Daoy (cell line): Measurements from ENCODE around the gene TECPR2. TPM values are rescaled to one million over a fixed set of nuclear protein-coding genes. Genes with fewer than 3 reads are reported as not detected.
"Not testable (repeated sequence)": the region's sequence is repeated elsewhere in the genome, so short reads cannot be mapped to it uniquely, and the experiment has no call there.

Experiments used
- DNase-seq: peaks from one replicate; pipeline ENCODE4 v3.0.0-alpha.2; 2015; ENCODE audit warnings: low read depth
- total RNA-seq: library from RNA; depleted of rRNA; stranded (reverse); fragments of >200 nt; shearing (Covaris generic); gene quantifications from 2 replicates; pipeline ENCODE4 v1.2.3, GENCODE V29; 2014; rRNA removed

The TECPR2 gene, protein sequence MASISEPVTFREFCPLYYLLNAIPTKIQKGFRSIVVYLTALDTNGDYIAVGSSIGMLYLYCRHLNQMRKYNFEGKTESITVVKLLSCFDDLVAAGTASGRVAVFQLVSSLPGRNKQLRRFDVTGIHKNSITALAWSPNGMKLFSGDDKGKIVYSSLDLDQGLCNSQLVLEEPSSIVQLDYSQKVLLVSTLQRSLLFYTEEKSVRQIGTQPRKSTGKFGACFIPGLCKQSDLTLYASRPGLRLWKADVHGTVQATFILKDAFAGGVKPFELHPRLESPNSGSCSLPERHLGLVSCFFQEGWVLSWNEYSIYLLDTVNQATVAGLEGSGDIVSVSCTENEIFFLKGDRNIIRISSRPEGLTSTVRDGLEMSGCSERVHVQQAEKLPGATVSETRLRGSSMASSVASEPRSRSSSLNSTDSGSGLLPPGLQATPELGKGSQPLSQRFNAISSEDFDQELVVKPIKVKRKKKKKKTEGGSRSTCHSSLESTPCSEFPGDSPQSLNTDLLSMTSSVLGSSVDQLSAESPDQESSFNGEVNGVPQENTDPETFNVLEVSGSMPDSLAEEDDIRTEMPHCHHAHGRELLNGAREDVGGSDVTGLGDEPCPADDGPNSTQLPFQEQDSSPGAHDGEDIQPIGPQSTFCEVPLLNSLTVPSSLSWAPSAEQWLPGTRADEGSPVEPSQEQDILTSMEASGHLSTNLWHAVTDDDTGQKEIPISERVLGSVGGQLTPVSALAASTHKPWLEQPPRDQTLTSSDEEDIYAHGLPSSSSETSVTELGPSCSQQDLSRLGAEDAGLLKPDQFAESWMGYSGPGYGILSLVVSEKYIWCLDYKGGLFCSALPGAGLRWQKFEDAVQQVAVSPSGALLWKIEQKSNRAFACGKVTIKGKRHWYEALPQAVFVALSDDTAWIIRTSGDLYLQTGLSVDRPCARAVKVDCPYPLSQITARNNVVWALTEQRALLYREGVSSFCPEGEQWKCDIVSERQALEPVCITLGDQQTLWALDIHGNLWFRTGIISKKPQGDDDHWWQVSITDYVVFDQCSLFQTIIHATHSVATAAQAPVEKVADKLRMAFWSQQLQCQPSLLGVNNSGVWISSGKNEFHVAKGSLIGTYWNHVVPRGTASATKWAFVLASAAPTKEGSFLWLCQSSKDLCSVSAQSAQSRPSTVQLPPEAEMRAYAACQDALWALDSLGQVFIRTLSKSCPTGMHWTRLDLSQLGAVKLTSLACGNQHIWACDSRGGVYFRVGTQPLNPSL (N-terminal part only)
- 8.8 and 15.3 TPM in 2 replicates for total RNA-seq

DNA sequence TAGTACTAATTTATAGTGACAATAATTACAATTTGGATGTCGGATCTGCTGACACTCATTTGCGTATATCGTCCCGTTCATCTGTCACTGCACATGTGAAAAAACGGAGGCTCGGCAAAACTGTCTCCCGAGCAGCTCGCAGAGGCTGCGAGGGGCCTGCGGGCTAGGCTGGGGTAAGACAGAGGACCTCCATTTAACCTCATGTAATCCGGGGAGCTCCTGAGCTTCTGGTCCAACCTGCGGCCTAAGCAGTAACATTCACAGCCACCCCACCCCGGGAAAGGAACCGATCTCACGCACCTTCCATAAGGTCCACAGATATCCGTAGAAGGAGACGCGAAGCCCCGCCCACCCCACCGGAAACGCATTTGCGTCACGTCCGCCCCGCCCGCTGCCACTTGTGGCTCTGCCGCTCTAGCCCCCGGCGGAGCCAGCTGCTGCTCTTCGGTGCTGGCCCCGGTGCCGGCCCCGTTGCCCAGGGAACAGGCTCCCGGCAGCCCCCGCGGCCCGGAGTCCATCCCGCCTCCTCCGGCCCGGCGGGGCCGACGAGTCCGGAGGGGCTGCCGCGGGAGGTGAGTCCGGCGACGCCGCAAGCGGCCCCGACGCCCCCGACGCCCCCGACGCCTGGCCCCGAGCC, at the start of gene TECPR2, which contains the start of gene CINP:
TSS of gene TECPR2 (plus strand) at position 397 of the 637 bp plus-strand sequence. CDS start 13,781 bp downstream, outside the sequence.
TSS of gene CINP (minus strand) at position 346 of the 637 bp plus-strand sequence. CDS start at position 307, 39 bp downstream.
- DNase-seq = peak; percentile 99

DNA sequence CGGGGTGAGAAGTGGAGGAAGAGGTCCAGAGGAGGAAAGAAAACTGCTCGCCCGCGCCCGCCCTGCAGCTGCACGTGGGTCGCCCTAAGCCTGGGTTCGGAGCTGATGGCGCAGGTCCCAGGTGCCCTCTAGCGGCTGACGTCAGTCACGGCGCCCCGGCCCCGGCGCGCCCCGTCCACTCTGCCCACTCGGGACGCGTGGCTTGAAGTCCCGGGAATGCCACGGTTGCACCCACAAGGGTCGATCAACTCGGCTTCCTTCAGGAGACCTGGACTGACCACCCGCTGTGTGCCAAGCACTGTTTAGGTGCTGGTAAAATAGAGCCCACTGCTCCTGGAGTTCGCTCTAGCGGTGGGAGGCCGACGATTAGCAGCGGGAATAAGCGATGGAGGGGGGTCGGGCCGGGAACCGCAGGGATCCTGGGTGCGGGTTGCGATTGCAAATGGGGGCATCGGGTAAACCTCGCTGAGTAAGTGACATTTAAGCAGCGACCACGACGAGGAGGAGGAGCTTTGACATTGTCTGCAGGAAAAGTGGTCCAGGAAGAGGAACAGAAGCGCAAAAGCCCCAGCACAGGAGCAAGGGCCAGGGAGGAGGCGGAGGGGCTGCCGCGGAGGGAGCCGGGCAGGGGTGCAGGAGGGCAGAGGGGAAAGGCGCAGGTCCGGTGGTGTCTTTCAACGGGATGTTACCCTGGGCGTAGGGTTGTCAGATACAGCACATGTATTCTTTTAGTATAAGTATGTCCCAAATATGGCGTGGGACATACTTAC, 48.3 kb upstream of the TECPR2 start:
- peak; percentile 90 for DNase-seq

DNA sequence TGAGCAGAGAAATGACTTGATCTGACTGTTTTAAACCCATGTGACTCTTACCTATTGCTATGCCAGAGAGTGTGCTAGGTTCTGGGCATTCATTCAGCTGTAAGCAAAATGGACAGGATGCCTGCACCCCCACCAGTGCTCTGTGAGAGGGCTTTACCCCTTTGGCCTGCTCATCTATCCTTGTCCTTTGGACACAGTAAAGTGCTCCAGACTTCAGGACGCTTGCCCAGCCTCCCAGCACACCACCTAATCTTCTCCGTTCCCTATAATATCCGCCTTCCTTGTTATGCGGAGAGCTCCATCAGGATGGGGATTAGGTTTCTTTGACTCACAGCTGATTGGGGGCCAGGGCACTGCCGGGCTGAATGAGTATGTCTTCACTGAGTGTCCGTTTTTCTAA, 47.6 kb upstream of the TECPR2 start:
- DNase-seq = peak; percentile 39

DNA sequence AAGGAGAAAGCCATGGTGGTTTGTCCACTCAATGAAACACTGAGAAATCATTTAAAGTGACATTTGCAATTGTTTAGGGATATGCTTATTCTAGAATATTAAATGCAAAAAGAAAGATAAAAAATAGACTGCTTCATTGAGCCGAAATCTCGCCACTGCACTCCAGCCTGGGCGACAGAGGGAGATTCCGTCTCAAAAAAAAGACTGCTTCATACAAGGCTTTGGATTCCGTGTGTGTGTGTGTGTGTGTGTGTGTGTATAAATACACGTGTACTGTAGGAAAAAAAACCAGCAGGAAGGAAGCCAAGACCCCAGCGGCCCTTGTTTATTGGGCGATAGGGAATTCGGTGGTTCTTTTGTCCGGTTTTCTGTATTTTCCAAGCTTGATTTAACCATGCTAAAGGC, 46.4 kb upstream of the TECPR2 start:
- DNase-seq = peak; percentile 68

DNA sequence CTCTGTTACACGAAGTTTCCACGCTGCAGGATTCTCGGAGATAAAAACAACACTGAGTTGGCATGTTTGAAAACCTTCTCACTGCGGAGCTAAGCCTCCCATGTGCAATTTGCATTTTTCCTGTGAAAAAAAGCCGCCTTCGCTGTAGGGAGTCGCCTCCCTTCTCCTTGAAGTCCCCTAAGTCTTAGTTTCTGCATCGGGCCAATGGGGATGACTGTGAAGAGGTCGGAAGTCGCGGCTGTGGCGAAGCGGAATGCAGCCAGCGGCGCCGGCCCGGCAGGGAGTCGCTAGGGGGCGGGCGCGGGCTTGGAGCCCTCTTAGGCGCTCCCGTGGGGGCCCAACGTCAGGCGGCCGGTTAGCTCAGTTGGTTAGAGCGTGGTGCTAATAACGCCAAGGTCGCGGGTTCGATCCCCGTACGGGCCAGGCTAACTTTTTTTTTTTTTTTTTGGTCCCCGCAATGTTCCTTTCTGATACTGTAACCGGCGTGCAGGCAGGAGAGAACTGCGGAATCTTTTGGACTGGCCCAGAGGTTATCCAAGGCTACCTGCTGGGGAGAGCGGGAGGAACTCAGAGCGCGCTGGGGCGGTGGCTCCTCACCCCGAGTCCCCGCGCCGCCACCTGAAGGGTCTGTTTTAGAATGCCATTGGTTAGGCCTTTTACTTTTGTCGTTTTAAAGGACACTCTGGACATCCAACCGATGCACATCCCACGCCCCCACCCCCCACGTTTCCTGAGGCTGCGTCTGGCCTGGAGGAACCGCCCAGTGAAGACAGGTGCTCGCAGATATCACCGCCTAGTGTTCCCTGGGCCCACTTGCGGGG, 45.8 kb upstream of the TECPR2 start:
- DNase-seq = peak; percentile 97

DNA sequence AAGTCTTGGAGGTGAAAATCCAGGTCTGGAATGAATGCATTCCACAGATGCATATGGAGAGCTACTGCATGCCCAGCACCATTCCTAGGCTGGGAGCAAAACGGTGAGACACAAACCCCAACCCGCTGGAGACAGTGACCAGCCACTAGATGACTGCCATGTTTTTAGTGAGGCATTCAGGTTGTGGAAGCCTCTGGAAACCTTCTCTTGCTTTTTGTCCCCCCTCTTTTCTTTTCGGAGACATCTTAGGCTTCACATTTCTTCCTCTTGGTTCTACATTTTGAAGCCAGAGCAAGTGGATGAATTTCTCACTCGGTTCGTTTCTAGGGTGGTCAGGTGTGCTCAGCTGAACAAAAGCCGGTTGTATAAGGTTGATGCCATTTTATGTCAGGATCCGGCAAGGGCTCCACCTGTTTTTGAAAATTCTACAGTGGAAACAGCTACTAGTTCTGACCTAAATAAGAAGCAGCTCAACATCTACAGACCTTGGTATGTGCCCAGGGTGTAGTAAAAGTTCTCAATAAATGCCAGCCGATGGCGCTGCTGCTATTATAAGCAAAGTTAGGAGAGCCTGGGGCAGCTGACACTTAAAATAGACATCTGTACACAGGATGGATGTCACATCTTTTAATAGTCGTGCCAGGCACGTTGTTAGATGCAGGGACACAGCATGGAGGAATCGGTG, 45.0 kb upstream of the TECPR2 start:
- DNase-seq = no peak

DNA sequence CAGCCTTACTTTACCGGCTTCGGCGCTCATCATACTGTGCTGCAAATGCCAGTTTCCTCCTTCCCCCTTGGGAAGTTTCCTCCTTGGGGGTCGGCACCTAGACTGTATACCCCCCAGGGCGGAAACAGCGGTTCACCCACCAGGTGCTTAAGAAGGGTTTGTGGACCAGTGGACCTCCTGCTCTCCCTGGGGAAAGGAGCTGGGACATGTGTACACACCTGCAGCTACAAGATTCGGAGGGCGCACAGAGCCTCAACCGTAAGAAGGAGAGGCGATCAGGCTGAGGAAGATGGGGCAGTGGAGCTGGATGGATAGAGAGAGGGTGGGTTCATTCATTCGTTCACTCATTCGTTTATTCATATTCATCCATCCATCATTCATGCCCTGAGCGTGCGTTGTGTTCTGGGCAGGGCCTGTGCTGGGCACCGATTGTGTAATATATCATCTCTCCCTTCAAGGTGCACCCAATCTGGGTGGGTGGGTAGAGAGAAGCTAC, 43.9 kb upstream of the TECPR2 start:
- DNase-seq = no peak

DNA sequence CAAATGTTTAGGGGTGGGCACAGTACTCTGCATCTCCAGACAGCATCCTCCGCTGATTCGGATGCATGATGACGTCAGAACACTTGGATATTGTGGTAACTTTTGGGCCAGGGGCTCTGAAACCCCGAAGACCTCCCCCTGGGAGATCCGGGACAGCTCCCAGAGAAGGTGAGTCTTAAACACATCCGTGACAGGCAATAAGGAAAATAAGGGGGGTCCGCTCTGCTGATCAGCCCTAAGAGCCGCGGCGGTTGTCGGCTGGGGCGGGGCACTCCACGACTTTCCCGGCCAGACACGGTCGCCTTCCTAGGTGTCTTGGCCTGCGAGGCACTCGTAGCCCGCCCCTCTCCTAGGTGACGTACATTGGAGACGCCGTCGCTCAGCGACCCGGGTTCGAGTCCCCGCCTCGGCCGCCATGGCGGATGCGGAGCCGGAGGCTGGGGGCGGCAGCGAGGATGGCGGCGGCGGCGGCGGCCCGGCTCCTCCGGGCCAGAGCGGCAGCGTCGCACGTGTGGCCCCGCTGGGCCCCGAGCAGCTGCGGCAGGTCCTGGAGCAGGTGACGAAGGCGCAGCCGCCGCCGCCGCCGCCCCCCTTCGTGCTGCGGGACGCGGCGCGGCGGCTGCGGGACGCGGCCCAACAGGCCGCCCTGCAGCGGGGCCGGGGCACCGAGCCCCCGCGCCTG, 43.2 kb upstream of the TECPR2 start, which contains the start of gene ZNF839:
TSS of gene ZNF839 (plus strand) at position 396 of the 682 bp plus-strand sequence. CDS start at position 416, 20 bp downstream.
- peak; percentile 96 for DNase-seq

DNA sequence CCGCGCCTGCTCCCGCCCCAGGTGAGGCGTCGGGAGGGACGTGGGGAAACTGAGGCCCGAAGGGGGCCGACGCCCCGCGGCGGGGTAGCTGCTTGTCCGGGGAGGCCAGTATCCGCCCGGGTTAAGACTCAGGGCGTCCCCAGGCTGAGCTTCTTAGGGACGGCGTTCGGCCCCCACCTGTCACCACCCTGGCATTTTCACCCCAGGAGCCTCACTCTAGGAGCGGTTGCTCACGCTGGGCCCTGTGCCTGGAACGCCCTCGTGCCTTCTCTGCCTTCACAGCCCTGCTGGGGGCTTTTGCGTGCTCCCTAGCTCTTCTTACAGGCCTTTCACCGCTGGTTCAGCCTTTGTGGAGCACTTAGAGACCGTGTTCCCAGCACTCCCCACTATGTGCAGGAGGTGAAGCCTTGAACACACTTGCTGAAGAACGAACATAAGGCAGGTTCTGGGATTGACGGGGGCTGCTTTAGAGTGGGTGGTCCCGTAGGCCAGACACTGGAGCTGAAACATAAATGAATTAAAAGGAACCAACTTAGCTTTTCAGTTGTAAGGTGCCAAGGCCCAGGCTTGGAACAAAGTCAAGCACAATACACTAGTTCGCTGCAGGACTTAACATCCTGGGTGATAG, 42.6 kb upstream of the TECPR2 start:
- DNase-seq = peak; percentile 44

DNA sequence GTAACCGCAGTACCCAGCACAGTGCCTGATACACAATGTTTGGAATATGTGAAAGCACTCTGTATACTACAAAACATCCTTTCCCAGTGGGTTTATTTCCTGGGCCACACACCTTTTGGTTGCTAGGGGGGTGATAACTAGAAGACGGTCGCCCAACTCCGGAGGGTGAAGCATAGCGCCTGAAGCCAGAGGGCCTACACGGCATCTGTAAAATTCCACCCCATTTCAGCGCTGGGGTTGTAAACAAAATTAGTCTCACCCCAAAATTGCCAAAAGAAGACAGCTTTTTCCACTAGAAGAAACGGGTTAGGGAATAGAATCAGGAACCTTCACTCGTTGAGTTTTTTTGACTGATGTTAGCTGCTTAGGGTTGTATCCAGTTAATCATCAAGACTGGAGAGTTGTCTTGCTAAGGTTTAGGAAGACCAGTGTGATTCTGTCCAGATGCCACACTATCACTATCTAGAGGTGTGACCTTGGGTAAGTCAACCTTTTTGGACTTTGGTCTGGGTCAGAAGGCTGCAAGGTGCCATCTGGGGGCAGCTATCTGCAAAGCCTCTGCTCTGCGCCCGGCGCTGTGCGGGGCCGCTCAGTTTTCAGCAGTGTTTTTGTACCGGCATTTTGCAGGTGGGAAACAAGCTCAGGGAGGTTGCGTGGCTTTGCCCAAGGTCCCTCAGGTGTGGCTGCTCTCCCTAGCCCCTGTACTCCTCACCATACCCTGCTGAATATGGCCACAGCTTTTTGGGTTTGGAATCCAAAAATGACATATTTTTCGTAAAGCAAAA, 41.9 kb upstream of the TECPR2 start:
- no peak for DNase-seq

DNA sequence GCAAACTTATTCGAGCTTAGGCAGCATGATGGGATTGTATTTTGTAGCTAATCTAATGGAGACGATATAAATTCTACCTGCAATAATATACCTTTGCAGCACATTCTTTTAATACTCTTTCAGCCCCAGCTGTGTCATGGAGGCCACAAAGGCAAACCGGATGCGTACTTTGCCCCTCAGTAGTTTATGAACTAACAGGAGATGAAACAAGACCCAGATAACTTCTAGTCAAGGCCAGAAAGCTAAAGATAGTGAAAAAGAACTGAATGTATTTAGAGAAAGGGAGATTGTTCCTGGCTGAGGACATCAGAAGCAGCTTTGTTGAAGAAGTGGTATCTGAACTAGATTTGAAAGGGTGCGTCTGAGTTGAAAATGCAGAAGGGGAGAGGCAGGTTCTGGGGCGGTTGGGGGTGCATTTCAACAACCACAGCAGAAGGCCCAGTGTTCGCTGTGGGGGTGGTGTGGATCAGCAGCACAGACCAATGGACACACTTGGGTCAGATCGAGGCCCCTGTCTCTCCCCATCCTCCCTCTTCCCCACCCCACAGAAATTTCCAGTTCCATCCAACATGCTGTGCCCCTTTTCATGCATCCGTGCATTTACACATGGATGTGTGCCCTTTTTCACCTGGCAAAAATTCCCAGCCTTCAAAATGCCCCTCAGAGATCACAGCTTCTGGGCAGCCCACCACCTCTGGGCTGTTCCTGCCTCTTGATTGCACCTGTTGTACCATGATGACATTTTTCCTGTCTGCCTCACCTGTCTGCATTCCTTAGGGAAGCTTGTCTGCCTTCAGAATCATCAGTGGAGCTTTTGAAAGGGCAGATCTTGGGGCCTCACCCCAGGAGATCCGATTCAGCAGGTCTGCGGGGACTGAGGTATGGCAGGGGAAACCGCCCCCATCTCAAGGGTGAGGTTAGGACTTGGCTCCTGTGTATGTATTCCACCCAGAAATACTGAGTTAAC, 41.0 kb upstream of the TECPR2 start:
- no peak for DNase-seq

DNA sequence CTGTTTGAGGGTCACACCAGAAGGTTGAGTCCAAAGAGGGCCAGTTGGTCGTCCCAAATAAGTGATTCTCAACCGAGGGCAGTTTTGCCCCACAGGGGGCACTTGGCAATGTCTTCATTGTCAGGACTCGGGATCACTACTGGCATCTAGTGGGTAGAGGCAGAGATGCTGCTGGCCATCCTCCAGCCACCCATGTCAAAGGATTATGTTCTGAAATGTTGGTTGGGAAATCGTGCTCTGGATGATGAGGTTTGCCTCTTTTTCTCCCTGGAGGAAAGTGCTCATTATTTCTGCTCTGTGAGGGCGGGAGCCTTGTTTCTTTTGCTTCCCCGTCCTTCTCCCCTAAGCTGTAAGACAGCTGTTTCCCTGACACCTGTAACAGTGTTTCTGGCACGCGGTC, 39.6 kb upstream of the TECPR2 start:
- peak; percentile 75 for DNase-seq

DNA sequence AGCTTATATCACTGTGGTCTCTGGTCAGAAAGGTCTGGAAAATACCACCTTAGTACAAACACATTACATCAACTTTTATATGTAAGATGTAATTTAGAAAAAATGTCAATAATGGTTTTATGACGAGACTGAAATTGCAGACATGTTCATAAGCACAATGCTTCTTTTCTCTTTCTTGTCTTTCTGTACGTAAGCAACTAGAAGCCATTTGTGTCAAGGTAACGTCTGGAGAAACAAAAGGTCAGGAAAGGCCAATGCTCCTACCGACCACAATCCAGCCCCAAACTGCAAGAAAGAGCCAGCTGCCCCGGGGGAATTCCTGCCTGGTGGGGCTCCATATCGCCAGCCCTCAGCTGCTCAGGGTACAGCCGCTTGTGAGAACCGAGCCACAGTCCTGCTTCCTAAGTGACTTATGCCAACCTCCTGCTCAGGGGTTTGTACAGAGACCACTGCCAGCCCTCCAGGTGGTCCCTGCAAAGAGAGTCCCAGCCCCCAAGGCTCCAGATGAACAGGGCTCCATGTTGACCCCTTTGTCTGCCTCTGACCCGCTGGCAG, 36.9 kb upstream of the TECPR2 start:
- peak; percentile 22 for DNase-seq

DNA sequence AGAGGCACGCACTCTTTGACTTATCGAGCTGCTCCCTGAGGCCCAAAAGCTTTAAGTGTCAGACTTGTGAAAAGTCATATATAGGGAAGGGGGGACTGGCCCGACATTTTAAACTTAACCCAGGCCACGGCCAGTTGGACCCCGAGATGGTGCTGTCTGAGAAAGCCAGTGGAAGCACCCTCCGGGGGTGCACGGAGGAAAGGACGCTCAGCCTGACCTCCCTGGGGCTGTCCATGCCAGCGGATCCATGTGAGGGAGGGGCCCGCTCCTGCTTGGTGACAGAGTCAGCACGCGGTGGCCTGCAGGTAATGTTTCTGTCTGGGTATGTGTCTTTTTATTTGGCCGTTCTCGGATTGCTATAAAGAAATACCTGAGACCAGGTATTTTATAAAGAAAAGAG, 36.2 kb upstream of the TECPR2 start:
- DNase-seq = no peak

DNA sequence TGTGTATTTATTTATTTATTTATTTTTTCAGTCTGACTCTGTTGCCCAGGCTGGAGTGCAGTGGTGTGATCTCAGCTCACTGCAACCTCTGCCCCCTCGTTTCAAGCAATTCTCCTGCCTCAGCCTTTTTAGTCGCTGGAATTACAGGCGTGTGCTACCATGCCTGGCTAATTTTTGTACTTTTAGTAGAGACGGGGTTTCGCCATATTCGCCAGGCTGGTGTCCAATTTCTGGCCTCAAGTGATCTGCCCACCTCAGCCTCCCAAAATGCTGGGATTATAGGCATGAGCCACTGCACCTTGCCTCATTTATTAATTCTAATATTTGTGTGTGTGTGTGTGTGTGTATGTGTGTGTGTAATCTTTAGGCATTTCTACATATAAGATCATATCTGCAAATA, 33.4 kb upstream of the TECPR2 start:
- not testable (repeated sequence) for DNase-seq
